Activated T-cell treated with anti-CD3 and anti-CD28 coated beads, Interleukin-2, amount 50 U/mL, for 48 hours (primary cell): ENCODE results near the gene HOOK1.
A peak's percentile ranks its signal among the peaks of the same experiment; 100 is the strongest.
"Not testable (repeated sequence)": the region's sequence is repeated elsewhere in the genome, so short reads cannot be mapped to it uniquely, and the experiment has no call there.

Experiments
- DNase-seq, 2 experiments: peaks; one replicate each; pipeline ENCODE4 v3.0.0-alpha.2; 2020

Gene HOOK1

DNA sequence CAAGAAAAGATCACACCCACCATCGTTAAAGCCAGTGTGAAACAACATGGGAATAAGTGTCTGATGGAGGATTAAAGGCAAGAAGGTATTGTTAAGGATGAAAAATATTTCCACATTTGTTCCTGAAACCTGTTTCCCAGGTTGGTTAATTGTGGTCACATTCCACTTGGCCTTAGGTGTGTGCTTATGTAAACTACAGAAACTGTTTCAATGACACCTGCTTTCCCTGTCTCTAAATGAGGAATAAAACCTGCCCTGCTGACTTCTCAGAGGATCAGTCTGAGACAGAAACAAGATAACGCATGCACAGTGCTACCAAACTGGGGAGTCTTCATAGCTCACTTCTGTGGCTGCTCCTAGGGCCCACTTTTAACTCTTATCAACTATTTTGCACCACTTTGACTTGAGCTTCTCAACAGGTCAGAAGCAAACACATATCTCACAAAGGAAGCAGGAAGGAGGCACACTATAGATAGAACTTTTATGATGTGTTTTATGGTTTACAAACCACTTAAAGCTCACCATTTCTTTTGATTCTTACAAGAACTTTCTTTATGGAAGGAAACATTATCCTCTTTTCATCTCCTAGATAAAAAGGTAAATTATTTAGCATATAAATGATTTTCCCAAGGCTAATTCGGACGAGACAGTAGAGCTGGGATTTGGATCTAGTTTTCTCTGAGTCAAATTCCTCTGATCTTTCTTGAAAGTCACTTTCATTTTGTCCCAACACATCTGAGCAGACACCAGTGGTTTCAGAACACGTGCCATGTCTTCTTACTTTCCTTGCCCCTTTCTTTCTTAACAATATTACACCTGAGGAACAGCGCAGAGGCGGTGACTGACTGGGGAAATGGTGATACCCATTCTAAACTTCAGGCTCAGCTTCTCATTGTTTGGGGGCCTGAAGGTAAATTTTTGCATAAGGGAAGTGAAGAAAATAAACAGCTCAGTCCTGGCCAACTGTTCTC lies 78.4 kb downstream of the HOOK1 start:
- no peak for DNase-seq

DNA sequence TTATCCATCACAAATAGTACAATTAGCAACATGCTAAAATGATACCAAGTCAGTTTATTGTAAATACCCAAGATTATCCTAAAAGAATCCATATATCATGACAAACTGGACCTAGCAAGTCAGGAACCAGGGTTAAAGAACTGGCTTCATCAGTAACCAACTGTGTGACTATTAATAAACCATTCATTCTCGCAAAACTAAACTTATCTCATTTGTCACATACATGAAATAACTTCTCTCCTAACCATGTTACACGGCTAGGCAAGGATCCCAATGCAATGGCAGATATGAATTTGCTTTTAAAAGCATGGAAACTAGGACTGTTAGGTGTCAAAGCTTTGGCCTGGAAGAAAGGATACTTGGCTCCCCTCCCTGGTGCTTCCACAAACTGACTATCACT lies 82.4 kb downstream of the HOOK1 start:
- DNase-seq, result no peak

DNA sequence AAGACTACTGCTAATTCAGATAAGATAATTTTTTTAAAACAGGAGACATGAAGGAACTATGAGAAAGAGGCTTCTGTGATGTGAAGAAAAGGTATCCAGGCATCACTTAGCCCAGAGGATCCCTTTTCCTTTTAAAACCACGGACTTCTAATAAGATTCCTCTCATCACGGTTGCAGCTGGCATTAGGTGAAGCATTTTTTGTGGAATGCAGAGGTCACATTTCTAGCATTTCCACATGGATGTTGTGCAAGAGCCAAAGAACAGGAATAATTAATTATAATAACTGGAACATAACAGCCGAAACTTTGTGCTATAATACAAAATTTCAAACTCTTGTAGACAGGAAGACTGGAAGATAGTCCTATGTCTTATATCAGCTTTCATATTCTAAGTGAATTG lies 84.2 kb downstream of the HOOK1 start:
- DNase-seq, result no peak

GRCh38 chr1:59900640-59901039 lies 85.9 kb downstream of the HOOK1 start:
- no peak for DNase-seq

DNA sequence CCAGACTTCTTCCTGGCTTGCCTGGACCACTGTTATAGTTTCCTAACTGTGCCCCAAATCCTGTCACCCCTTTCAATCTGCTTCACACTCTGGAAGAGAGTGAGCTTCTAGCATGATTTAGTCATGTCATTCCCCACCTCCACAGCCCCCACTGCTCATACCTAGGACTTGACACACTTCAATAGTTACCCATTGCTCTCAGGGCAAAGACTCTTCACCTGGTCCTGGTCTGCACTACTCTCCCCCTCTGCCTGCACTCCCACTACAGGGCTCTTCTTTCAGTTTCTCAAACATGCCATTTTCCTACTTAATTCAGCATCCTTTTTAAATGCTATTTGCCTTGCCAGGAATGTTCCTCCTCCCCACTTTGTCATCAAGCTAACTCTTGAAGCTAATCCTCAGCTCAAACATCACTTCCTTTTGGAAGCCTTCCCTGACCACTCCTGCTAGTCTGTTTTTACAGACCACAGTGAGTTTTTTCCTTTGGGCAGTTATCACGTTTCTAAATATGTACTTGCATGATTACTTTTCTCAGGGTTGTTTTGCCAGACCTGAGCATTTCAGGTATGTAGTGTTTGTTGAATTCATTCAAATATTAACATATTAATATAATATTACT lies 87.1 kb downstream of the HOOK1 start:
- DNase-seq, result no peak

DNA sequence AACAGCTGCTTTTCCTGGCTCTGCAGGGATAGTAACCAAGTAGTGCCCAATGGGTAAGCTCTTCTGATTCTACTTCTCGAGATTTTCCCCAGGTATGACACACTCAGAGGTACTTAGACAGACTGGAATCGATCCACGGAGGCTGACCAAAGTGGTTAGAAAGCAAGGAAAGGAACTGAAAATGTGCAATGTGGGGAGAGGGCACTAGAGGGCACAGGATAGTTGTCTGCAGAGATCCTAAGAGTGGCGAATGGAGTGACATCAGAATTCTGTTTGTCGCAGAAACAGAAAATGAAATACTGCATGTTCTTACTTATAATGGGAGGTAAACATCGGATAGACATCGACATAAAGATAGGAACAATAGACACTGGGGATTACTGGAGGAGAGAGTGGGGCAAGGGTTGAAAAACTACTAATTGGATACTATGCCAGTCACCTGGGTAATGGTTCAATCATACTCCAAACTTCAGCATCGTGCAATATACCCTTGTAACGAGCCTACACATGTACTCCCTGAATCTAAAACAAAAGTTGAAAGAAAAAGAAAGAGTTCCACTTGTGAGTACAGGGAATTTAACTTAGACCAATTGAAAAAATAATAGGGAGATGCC lies 88.5 kb downstream of the HOOK1 start:
- peak; percentile 21 to 25 for DNase-seq

- DNase-seq, result no peak
Measured at GRCh38 chr1:59906931-59907330, 92.2 kb downstream of the HOOK1 start.

DNA sequence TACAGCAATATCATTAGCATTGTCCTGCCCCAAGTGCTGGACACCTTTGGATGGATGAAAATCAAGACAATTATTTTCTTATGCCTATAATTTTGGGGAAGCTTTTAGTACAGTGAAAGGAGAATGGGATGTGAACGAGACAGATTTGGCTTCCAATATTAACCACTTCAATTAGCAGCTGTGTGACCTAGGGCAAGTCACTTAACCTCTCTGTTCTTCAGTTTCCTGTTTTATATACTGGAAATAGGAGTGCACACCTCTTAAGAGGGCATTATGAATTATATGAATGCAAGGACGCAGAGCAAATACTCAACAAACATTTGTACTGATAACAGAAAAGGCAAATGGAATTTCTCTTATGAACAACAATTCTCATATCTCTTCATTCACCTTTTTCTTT lies 93.3 kb downstream of the HOOK1 start:
- no peak for DNase-seq

GRCh38 chr1:59908682-59909081 lies 93.9 kb downstream of the HOOK1 start:
- DNase-seq, result no peak

- not testable (repeated sequence) for DNase-seq
Measured at GRCh38 chr1:59914791-59915286, 100.1 kb downstream of the HOOK1 start.

GRCh38 chr1:59915516-59915915 lies 100.8 kb downstream of the HOOK1 start:
- no peak for DNase-seq

DNA sequence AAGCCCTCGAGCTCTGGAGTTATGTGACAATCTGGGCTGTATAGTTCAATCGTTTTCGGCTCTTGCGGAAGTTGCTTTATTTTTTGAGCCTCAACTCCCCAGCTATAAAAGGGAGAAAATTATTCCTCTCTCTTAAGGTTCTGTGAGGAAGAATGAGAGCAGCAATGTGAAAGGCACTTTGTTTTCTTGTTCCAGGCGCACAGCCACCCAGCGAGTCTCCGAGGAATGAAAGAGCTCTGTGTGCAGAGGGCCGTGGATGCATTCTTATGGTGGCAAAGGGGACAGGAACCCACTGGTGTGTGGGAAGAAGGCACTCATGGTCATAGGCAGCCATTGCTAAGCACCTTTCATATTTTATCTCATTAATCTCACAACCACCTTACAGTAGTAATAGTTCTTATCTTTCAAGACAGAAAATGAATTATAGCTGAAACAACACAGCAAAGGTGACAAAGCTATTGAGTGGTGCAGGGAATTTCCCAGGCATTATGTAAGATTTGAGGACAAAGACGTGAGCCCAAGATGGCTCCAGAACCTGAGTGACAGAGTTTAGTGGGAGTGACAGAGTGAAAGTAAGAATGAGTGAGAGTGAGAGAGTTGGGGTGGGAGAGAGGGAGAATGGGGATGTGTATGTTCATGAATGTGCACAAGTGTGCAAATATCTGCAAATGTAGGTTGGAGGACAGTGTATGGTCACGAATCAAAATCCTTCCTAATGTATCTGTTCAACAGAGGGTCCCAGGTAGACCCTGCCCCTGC lies 102.5 kb downstream of the HOOK1 start:
- no peak for DNase-seq

DNA sequence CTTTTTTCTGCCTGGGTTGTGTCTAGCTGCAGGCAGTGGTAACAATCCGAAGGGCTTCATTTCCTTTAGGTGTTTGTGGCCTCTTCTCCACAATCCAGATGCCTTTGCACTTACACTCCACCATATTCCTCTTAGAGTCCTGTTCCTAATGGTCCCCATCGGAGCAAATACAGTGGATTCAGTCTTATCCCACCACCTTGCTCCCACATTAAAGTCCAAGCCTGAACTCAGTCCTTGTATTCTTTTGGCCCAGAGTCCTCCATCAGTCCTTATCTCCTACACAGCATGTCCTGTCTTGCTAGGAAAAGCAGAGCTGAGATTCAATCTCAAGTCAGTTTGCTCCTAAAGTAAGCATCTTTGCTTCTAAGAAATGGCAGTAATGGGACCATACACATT lies 103.0 kb downstream of the HOOK1 start:
- DNase-seq, result no peak

GRCh38 chr1:59919746-59920145 lies 105.0 kb downstream of the HOOK1 start:
- DNase-seq, result no peak

GRCh38 chr1:59921258-59921899 lies 106.6 kb downstream of the HOOK1 start:
- not testable (repeated sequence) for DNase-seq

- no peak for DNase-seq
Measured at GRCh38 chr1:59924653-59925052, 109.9 kb downstream of the HOOK1 start.
